HCT116 (cell line): ENCODE data around the gene TPI1. TPM values are rescaled to one million over a fixed set of nuclear protein-coding genes. Genes with fewer than 3 reads are reported as not detected.

Source experiments
- CEBPB ChIP-seq: IDR thresholded peaks from 2 replicates; pipeline ENCODE4 v1.6.1; 2012; ENCODE audit warnings: low read depth
- EGR1 ChIP-seq: IDR thresholded peaks from 2 replicates; pipeline ENCODE4 v1.6.1; 2012; ENCODE audit warnings: low read depth
- ELF1 ChIP-seq: IDR thresholded peaks from 2 replicates; pipeline ENCODE4 v1.6.1; 2012; ENCODE audit warnings: low read depth, borderline replicate concordance
- EZH2phosphoT487 ChIP-seq: fragments of 200-600 bp; IDR thresholded peaks from 2 replicates; pipeline ENCODE4 v1.6.1; 2018; ENCODE audit warnings: antibody characterized with exemption, borderline replicate concordance
- FOSL1 ChIP-seq: IDR thresholded peaks from 2 replicates; pipeline ENCODE4 v1.6.1; 2012; ENCODE audit warnings: low read depth
- JUND ChIP-seq: IDR thresholded peaks from 2 replicates; pipeline ENCODE4 v1.6.1; 2012
- POLR2A ChIP-seq: IDR thresholded peaks from 2 replicates; pipeline ENCODE4 v1.7.0; 2011; ENCODE audit warnings: borderline replicate concordance; ENCODE audit not compliant: insufficient read depth, insufficient read length; ENCODE audit errors: extremely low read depth
- POLR2AphosphoS5 ChIP-seq: IDR thresholded peaks from 2 replicates; pipeline ENCODE4 v1.6.1; 2011; ENCODE audit warnings: mild to moderate bottlenecking, low read depth, low read length, moderate library complexity
- SIN3A ChIP-seq: IDR thresholded peaks from 2 replicates; pipeline ENCODE4 v1.6.1; 2012; ENCODE audit warnings: low read depth
- SP1 ChIP-seq: IDR thresholded peaks from 2 replicates; pipeline ENCODE4 v1.6.1; 2012; ENCODE audit warnings: low read depth
- SRF ChIP-seq: IDR thresholded peaks from 2 replicates; pipeline ENCODE4 v1.6.1; 2012; ENCODE audit warnings: low read depth
- ZBTB33 ChIP-seq: IDR thresholded peaks from 2 replicates; pipeline ENCODE4 v1.6.1; 2011; ENCODE audit warnings: mild to moderate bottlenecking, low read length, moderate library complexity; ENCODE audit not compliant: insufficient replicate concordance; ENCODE audit errors: extremely low read depth
- ZFX ChIP-seq: fragments of 450-650 bp; IDR thresholded peaks from 2 replicates; pipeline ENCODE4 v1.6.1; 2017
- ZNF274 ChIP-seq: fragments of 200-500 bp; sonication (Bioruptor generic); IDR thresholded peaks from 2 replicates; pipeline ENCODE4 v1.6.1; 2014; ENCODE audit warnings: mild to moderate bottlenecking, low read depth, low read length, inconsistent platforms
- total RNA-seq: library from RNA; stranded (reverse); gene quantifications from one replicate; pipeline ENCODE4 v1.2.1, GENCODE V29; 2021; ENCODE audit not compliant: unreplicated experiment
- TF ChIP-seq, protein P1 (sequence below): IDR thresholded peaks from 2 replicates; pipeline ENCODE4 v1.6.1; 2012

The TPI1 gene
- total RNA-seq, 1 experiment from 2014 or later, result 1,068 TPM

GRCh38 chr12:6890789-6891645, 23.7 kb downstream of the TPI1 start (continued):
- TF ChIP-seq SP1 (peak; percentile 73), ZBTB33 (no peak), CEBPB (peak; percentile 100), POLR2AphosphoS5 (peak; percentile 93), SRF (no peak; the same call in 1 of the 2 replicates), EGR1 (no peak), ZFX (no peak; the same call in 1 of the 2 replicates), POLR2A (peak; percentile 96), SIN3A (no peak; the same call in 1 of the 2 replicates), ELF1 (no peak), EZH2phosphoT487 (no peak), FOSL1 (no peak), JUND (peak; percentile 43; the same call in 1 of the 2 replicates), ZNF274 (no peak)
- TF ChIP-seq, protein P1, sequence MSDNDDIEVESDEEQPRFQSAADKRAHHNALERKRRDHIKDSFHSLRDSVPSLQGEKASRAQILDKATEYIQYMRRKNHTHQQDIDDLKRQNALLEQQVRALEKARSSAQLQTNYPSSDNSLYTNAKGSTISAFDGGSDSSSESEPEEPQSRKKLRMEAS, result peak; percentile 81
